OCI-LY1 (cell line): ENCODE results near the gene PHAX.

Experiments used
- EZH2 ChIP-seq: fragments of 200-600 bp; sonication (generic), shearing (Covaris generic); IDR thresholded peaks from 2 replicates; pipeline ENCODE4 v1.8.0; 2017; ENCODE audit warnings: borderline replicate concordance, mixed run types, mild to moderate bottlenecking, antibody characterized with exemption, low read length, moderate library complexity, mixed read lengths
- TF ChIP-seq, protein P1 (sequence below): fragments of 200-600 bp; sonication (generic), shearing (Covaris generic); IDR thresholded peaks from 2 replicates; pipeline ENCODE4 v1.5.1; 2017; ENCODE audit warnings: mild to moderate bottlenecking, antibody characterized with exemption, low read length, moderate library complexity, mixed read lengths

DNA sequence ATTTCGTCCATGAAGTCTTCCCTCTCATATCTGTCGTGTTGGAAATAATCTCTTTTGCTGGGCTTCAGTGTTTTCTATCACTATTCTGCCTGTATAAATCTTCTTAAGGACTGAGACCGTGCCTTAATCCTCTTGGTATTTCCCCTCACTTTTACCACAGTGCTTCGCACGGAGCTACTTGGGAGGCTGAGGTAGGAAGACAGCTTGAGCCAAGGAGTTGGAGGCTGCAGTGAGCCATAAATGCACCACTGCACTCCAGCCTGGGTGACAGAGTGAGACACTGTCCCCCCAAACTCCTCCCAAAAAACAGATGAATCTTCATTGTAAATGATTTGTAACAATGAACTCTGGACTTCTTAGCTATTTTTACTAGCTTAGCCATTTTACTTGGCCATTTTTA is 57.8 kb downstream of the PHAX start:
- TF ChIP-seq, protein P1, sequence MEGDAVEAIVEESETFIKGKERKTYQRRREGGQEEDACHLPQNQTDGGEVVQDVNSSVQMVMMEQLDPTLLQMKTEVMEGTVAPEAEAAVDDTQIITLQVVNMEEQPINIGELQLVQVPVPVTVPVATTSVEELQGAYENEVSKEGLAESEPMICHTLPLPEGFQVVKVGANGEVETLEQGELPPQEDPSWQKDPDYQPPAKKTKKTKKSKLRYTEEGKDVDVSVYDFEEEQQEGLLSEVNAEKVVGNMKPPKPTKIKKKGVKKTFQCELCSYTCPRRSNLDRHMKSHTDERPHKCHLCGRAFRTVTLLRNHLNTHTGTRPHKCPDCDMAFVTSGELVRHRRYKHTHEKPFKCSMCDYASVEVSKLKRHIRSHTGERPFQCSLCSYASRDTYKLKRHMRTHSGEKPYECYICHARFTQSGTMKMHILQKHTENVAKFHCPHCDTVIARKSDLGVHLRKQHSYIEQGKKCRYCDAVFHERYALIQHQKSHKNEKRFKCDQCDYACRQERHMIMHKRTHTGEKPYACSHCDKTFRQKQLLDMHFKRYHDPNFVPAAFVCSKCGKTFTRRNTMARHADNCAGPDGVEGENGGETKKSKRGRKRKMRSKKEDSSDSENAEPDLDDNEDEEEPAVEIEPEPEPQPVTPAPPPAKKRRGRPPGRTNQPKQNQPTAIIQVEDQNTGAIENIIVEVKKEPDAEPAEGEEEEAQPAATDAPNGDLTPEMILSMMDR: no peak
- TF ChIP-seq EZH2: no peak
